ENCODE measurements around the gene MUL1. TPM values are rescaled to one million over a fixed set of nuclear protein-coding genes. Genes with fewer than 3 reads are reported as not detected.

MUL1 gene
- total and polyA plus RNA-seq, 9 of the 15 experiments (the other 6 are each of a cell fraction or from before 2014, with no cell fraction given): 10.4 to 32.9 (median 19.3) TPM

DNA sequence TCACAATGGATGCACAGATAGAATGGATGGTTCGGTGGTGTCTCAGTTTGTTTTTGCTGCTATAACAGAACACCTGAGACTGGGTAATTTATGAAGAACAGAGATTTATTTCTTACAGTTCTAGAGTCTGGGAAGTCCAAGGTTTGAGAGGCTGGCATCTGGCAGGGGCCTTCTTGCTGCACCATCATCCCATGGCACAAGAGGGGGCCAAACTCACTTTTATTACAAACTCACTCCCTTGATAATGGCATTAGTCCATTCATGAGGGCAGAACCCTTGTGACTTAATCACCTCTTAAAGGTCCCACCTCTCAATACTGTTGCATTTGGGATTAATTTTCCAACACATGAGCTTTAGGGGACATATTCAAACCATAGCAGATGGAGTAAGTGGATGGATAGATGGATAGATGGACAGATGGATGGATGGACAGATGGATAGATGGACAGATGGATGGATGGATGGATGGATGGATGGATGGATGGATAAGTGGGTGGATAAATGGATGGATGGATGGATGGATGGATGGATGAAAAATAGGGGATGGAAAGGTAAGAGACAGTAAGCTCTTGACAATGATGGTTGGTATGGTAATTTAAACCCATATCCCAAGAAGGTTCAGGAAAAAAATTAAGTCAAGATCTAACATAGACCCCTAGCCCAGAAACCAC is 38.4 kb downstream of the MUL1 start:
- no peaks in the 10 kb centered on the region for H3K79me2 ChIP-seq (ENCODE audit: control insufficient read depth, insufficient read depth, low read length)
- no TSS peak for BruUV-seq (replicated peaks)
- H3K4me2 ChIP-seq (ENCODE audit: insufficient read depth, low read length): no peak overlapping the region
- no peaks in the 10 kb centered on the region for H3K9me1 ChIP-seq (ENCODE audit: control insufficient read depth, insufficient read depth, low read length)
- H3K27ac ChIP-seq (ENCODE audit: extremely low read depth, low read depth, low read length): no peak overlapping the region
- ATAC-seq (no peak), DNase-seq (ENCODE audit: extremely low read depth in 1 of 4, low spot score in 3 of 4) (no peak), FAIRE-seq (no peak)
- H4K20me1 ChIP-seq (replicated peaks; ENCODE audit: control insufficient read depth, insufficient read depth, low read length): peaks cover 5% of the 10 kb centered on the region; the same call in 1 of the 2 replicates
- WGBS (ENCODE audit: insufficient coverage, low coverage, missing lambda C conversion rate): 0% methylated on average over 1 of the region's 1 CpG
- no peak overlapping the region for H3K4me3 ChIP-seq
- no peaks in the 10 kb centered on the region for H3K9me3 ChIP-seq (replicated peaks; ENCODE audit: control insufficient read depth, insufficient read depth, low read depth, low read length)
- in situ Hi-C loops (cut with MboI) (no loop called here), intact Hi-C loops (cut with micrococcal nuclease) (no loop called here)
- TF ChIP-seq ZFP1 (CRISPR knock-in tag; IDR thresholded peaks at IDR 0.05) (no peak), GTF2A2 (tag; IDR thresholded peaks at IDR 0.05) (no peak), ZNF134 (CRISPR knock-in tag; conservative IDR thresholded peaks at IDR 0.05) (no peak), TFAM (CRISPR knock-in tag; conservative IDR thresholded peaks at IDR 0.05) (no peak), IFI16 (CRISPR knock-in tag; IDR thresholded peaks at IDR 0.05) (no peak), YBX1 (IDR thresholded peaks at IDR 0.05) (no peak), ZNF280B (CRISPR knock-in tag; IDR thresholded peaks at IDR 0.05) (no peak), CEBPB (tag; IDR thresholded peaks at IDR 0.05) (no peak), MNT (conservative IDR thresholded peaks at IDR 0.05) (no peak), PHF8 (IDR thresholded peaks at IDR 0.05; ENCODE audit: borderline replicate concordance, low read length) (no peak), POU5F1 (IDR thresholded peaks at IDR 0.05; ENCODE audit: borderline replicate concordance, low read depth, low read length, partially characterized antibody) (no peak), ZNF224 (CRISPR knock-in tag; IDR thresholded peaks at IDR 0.05) (no peak), DIDO1 (tag; IDR thresholded peaks at IDR 0.05; ENCODE audit: low read depth) (no peak)
- TF ChIP-seq, protein P1, sequence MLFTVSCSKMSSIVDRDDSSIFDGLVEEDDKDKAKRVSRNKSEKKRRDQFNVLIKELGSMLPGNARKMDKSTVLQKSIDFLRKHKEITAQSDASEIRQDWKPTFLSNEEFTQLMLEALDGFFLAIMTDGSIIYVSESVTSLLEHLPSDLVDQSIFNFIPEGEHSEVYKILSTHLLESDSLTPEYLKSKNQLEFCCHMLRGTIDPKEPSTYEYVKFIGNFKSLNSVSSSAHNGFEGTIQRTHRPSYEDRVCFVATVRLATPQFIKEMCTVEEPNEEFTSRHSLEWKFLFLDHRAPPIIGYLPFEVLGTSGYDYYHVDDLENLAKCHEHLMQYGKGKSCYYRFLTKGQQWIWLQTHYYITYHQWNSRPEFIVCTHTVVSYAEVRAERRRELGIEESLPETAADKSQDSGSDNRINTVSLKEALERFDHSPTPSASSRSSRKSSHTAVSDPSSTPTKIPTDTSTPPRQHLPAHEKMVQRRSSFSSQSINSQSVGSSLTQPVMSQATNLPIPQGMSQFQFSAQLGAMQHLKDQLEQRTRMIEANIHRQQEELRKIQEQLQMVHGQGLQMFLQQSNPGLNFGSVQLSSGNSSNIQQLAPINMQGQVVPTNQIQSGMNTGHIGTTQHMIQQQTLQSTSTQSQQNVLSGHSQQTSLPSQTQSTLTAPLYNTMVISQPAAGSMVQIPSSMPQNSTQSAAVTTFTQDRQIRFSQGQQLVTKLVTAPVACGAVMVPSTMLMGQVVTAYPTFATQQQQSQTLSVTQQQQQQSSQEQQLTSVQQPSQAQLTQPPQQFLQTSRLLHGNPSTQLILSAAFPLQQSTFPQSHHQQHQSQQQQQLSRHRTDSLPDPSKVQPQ (CRISPR knock-in tag; IDR thresholded peaks at IDR 0.05; ENCODE audit: borderline replicate concordance): no peak
- TF ChIP-seq, protein P2, sequence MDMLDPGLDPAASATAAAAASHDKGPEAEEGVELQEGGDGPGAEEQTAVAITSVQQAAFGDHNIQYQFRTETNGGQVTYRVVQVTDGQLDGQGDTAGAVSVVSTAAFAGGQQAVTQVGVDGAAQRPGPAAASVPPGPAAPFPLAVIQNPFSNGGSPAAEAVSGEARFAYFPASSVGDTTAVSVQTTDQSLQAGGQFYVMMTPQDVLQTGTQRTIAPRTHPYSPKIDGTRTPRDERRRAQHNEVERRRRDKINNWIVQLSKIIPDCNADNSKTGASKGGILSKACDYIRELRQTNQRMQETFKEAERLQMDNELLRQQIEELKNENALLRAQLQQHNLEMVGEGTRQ (CRISPR knock-in tag; IDR thresholded peaks at IDR 0.05): no peak
- H3K4me1 ChIP-seq (replicated peaks in 1 of 2; ENCODE audit: control insufficient read depth in 2 of 2, insufficient read depth in 2 of 2, low read length in 2 of 2): peaks cover 0 to 5% of the 10 kb centered on the region in 2 experiments; a peak in 2 of 5 replicates
- CTCF ChIA-PET (ENCODE audit: low intra/inter-chr PET ratio): interaction anchor here (0.7 kb wide), 1 partner anchor 64 kb away, joined by 3 read pairs; no protein-coding TSS in a partner anchor
- H3K36me3 ChIP-seq (ENCODE audit: control insufficient read depth, insufficient read depth, low read length): no peaks in the 10 kb centered on the region
- no peak overlapping the region for H3K9ac ChIP-seq (ENCODE audit: insufficient read depth in 1 of 2, low read depth in 2 of 2, low read length in 2 of 2)
- no peak overlapping the region for H2AFZ ChIP-seq (ENCODE audit: low read depth, low read length)
- H3K27me3 ChIP-seq (ENCODE audit: control insufficient read depth in 2 of 2, insufficient read depth in 2 of 2, low read length in 2 of 2): peaks cover 3 to 33% of the 10 kb centered on the region in 2 experiments; a peak in 4 of 5 replicates
- POLR2A ChIA-PET: interaction anchor here (0.6 to 0.8 kb wide), 2 partner anchors 38 to 176 kb away, joined by 3 to 7 read pairs; no protein-coding TSS in a partner anchor
